ENCODE measurements around the gene CDHR4. TPM values are rescaled to one million over a fixed set of nuclear protein-coding genes. Genes with fewer than 3 reads are reported as not detected.

CDHR4 gene
- total and polyA plus RNA-seq, 9 of the 15 experiments (the other 6 are each of a cell fraction or from before 2014, with no cell fraction given) = 0.21 TPM; not detected in 8

DNA sequence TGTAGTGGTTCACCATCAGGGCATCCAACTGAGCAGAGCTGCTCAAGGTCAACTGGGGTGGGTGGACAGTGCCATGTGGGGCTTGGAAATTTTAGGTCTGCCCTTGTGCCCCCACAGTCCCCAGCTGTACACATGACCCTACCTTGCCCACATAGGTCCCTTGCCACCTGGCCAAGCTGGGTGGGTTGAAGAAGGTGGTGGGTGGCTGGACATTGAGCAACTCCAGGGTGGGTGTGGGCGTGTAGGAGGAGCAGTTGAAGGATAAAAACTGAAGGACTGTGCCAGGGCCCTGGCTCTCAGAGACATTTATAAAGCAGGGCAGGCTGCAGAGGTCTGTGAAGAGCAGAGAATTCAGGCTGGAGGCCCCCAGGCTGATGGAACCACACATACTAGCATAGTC, 568 bp downstream of the CDHR4 start:
- no peak overlapping the region for H3K4me2 ChIP-seq (ENCODE audit: insufficient read depth, low read length)
- FAIRE-seq (no peak), DNase-seq (ENCODE audit: extremely low read depth in 1 of 4, low spot score in 3 of 4) (no peak), ATAC-seq (no peak)
- no peaks in the 10 kb centered on the region for H3K9me3 ChIP-seq (replicated peaks; ENCODE audit: control insufficient read depth, insufficient read depth, low read depth, low read length)
- in situ Hi-C loops (cut with MboI) = no loop called here
- ChIA-PET POLR2A (interaction anchor here (0.5 kb wide), 1 partner anchor 141 kb away, joined by 3 read pairs; the partner anchor contains the start of gene RBM6), CTCF (ENCODE audit: low intra/inter-chr PET ratio) (no interaction called here)
- peaks cover 9% of the 10 kb centered on the region; the same call in 2 of the 3 replicates for H3K79me2 ChIP-seq (ENCODE audit: control insufficient read depth, insufficient read depth, low read length)
- H4K20me1 ChIP-seq (replicated peaks; ENCODE audit: control insufficient read depth, insufficient read depth, low read length) = no peaks in the 10 kb centered on the region
- H3K27me3 ChIP-seq (ENCODE audit: control insufficient read depth in 2 of 2, insufficient read depth in 2 of 2, low read length in 2 of 2) = no peaks in the 10 kb centered on the region
- no peaks in the 10 kb centered on the region for H3K36me3 ChIP-seq (ENCODE audit: control insufficient read depth, insufficient read depth, low read length)
- 22% methylated on average over 1 of the region's 1 CpG for WGBS (ENCODE audit: insufficient coverage, low coverage, missing lambda C conversion rate)
- H3K9me1 ChIP-seq (ENCODE audit: control insufficient read depth, insufficient read depth, low read length) = peaks cover 4% of the 10 kb centered on the region
- peak overlapping the region; percentile 32; the same call in 1 of the 2 replicates for H2AFZ ChIP-seq (ENCODE audit: low read depth, low read length)
- no TSS peak for BruUV-seq (replicated peaks)
- no peak overlapping the region for H3K27ac ChIP-seq (ENCODE audit: extremely low read depth, low read depth, low read length)
- intact Hi-C loops (cut with micrococcal nuclease) = no loop called here
- H3K9ac ChIP-seq (ENCODE audit: insufficient read depth in 1 of 2, low read depth in 2 of 2, low read length in 2 of 2) = 0 out of 4 replicates have a peak overlapping the region, but pooled peaks of 1 of the 2 experiments have one; percentile 55
- no peak overlapping the region for H3K4me3 ChIP-seq
- TF ChIP-seq CBFA2T2 (conservative IDR thresholded peaks at IDR 0.05) = no peak
- no peak for TF ChIP-seq ZFP36 (IDR thresholded peaks at IDR 0.05; ENCODE audit: low read depth, low read length, partially characterized antibody)
- TF ChIP-seq ARNT (IDR thresholded peaks at IDR 0.05) = no peak
- no peak for TF ChIP-seq ZNF561 (CRISPR knock-in tag; conservative IDR thresholded peaks at IDR 0.05)
- TF ChIP-seq ARHGAP35 (IDR thresholded peaks at IDR 0.05; ENCODE audit: partially characterized antibody) = no peak
- TF ChIP-seq CBX1 (IDR thresholded peaks at IDR 0.05; ENCODE audit: low read depth) = no peak
- TF ChIP-seq ZNF445 (CRISPR knock-in tag; IDR thresholded peaks at IDR 0.05; ENCODE audit: low read depth) = no peak
- TF ChIP-seq ZBED1 (IDR thresholded peaks at IDR 0.05) = no peak
- no peak for TF ChIP-seq MBD2 (IDR thresholded peaks at IDR 0.05; ENCODE audit: borderline replicate concordance, low read depth)
- TF ChIP-seq, protein P1, sequence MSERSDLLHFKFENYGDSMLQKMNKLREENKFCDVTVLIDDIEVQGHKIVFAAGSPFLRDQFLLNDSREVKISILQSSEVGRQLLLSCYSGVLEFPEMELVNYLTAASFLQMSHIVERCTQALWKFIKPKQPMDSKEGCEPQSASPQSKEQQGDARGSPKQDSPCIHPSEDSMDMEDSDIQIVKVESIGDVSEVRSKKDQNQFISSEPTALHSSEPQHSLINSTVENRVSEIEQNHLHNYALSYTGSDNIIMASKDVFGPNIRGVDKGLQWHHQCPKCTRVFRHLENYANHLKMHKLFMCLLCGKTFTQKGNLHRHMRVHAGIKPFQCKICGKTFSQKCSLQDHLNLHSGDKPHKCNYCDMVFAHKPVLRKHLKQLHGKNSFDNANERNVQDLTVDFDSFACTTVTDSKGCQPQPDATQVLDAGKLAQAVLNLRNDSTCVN (CRISPR knock-in tag; IDR thresholded peaks at IDR 0.05) = no peak
- no peak for TF ChIP-seq ZFP30 (CRISPR knock-in tag; IDR thresholded peaks at IDR 0.05; ENCODE audit: borderline replicate concordance)
- no peak for TF ChIP-seq ZNF584 (CRISPR knock-in tag; IDR thresholded peaks at IDR 0.05; ENCODE audit: low read depth)
- no peak for TF ChIP-seq NR2C1 (IDR thresholded peaks at IDR 0.05)
- TF ChIP-seq NR2C1 (tag; IDR thresholded peaks at IDR 0.05) = no peak
- TF ChIP-seq NFXL1 (CRISPR knock-in tag; IDR thresholded peaks at IDR 0.05) = no peak
- no peak for TF ChIP-seq HMG20A (CRISPR knock-in tag; conservative IDR thresholded peaks at IDR 0.05)
- TF ChIP-seq, protein P2, sequence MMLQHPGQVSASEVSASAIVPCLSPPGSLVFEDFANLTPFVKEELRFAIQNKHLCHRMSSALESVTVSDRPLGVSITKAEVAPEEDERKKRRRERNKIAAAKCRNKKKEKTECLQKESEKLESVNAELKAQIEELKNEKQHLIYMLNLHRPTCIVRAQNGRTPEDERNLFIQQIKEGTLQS (IDR thresholded peaks at IDR 0.05) = no peak
- TF ChIP-seq, protein P2 (CRISPR knock-in tag; conservative IDR thresholded peaks at IDR 0.05) = no peak
- TF ChIP-seq ZSCAN29 (IDR thresholded peaks at IDR 0.05) = no peak
- H3K4me1 ChIP-seq (replicated peaks in 1 of 2; ENCODE audit: control insufficient read depth in 2 of 2, insufficient read depth in 2 of 2, low read length in 2 of 2) = peaks cover 7 to 27% of the 10 kb centered on the region in 2 experiments; a peak in 3 of 5 replicates
